Kidney epithelial cell (primary cell): ENCODE measurements around the gene MCTP1. TPM values are rescaled to one million over a fixed set of nuclear protein-coding genes. Genes with fewer than 3 reads are reported as not detected.

Source experiments
- DNase-seq: peaks from one replicate; pipeline ENCODE4 v3.0.0-alpha.2; 2010; ENCODE audit warnings: low read depth
- H3K27me3 ChIP-seq: 2 replicates; pipeline ENCODE4 v1.6.0; 2011; ENCODE audit warnings: low read length; ENCODE audit not compliant: control insufficient read depth, insufficient read depth
- H3K36me3 ChIP-seq: 2 replicates; pipeline ENCODE4 v1.5.1; 2011; ENCODE audit warnings: low read length; ENCODE audit not compliant: control insufficient read depth, insufficient read depth
- H3K4me3 ChIP-seq: 2 replicates; pipeline ENCODE4 v1.5.1; 2011; ENCODE audit warnings: low read depth, mild to moderate bottlenecking, control low read depth, low read length
- total RNA-seq: library from RNA; depleted of rRNA; stranded (reverse); fragments of >200 nt; gene quantifications from 2 replicates; pipeline ENCODE4 v1.2.3, GENCODE V29; 2015
- TF ChIP-seq, protein P1 (sequence below): IDR thresholded peaks from 2 replicates; pipeline ENCODE4 v1.5.1; 2011; ENCODE audit warnings: mild to moderate bottlenecking, moderate library complexity, low read length, control low read depth, inconsistent platforms; ENCODE audit not compliant: insufficient read depth, poor library complexity, severe bottlenecking

The MCTP1 gene
- total RNA-seq, 1 donor from 2014 or later: 12.9 TPM

DNA sequence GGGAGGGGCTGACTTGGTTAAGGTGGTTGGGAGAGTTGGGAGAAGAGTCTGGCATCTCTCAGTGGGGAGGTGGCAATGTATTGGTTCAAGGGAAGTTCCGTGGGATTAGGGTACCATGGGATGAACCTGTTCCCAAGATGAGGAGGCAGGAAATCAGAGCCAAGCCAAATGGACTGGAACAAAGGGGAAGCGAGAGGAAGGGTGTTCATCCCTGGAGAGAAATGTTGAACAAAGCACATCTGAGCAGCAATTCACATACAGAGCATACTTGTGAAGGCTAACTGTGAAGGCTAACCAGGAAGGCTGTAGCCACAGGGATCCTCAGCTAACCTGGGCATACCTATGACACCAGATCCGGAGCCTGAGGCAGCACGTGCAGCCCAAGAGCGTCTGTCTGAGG is 214.0 kb downstream of the MCTP1 start:
- H3K27me3 ChIP-seq: no peaks in the 10 kb centered on the region
- TF ChIP-seq, protein P1, sequence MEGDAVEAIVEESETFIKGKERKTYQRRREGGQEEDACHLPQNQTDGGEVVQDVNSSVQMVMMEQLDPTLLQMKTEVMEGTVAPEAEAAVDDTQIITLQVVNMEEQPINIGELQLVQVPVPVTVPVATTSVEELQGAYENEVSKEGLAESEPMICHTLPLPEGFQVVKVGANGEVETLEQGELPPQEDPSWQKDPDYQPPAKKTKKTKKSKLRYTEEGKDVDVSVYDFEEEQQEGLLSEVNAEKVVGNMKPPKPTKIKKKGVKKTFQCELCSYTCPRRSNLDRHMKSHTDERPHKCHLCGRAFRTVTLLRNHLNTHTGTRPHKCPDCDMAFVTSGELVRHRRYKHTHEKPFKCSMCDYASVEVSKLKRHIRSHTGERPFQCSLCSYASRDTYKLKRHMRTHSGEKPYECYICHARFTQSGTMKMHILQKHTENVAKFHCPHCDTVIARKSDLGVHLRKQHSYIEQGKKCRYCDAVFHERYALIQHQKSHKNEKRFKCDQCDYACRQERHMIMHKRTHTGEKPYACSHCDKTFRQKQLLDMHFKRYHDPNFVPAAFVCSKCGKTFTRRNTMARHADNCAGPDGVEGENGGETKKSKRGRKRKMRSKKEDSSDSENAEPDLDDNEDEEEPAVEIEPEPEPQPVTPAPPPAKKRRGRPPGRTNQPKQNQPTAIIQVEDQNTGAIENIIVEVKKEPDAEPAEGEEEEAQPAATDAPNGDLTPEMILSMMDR: no peak
- no peaks in the 10 kb centered on the region for H3K36me3 ChIP-seq
- H3K4me3 ChIP-seq: no peak overlapping the region
- no peak for DNase-seq

DNA sequence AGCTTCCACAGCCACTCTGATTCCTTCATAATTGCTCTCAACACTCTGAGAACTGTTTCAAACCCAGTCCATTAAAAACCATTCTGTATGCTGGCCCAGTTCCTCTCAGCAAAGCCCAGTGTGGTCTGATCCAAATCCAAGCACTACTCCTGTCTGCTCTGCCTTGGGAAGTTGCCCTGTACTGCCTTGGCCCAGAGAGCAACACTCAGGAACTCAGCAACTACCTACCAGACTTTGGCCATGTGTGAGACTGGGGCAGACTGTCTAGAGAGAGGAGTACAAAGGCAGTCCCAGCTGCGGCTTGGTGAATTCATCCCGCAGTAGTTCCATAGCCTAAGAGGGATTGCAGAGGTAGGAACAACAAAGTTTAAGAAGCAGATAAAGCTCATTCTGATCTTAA is 214.4 kb downstream of the MCTP1 start:
- TF ChIP-seq, protein P1: no peak
- Histone ChIP-seq H3K36me3 (no peaks in the 10 kb centered on the region), H3K4me3 (no peak overlapping the region), H3K27me3 (no peaks in the 10 kb centered on the region)
- DNase-seq: no peak

DNA sequence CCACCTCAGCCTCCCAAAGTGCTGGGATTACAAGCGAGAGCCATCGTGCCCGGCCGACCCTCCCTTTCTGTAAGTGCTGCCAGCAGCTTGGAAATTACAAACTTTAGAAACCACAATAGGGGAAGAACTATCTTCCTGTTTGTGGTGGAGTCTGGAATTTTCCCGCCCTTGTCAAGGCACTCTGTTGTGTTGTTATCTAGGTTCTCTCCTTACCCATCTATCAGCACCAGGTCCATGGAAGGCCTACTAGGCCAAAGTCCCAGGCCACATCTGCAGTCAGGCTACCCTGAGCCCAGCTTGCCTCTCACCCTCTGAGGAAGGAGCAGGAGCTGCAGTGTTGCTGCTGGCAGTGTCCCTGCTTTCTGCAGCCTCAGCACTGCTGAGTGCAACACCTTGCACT is 214.9 kb downstream of the MCTP1 start:
- DNase-seq: no peak
- no peaks in the 10 kb centered on the region for H3K27me3 ChIP-seq

DNA sequence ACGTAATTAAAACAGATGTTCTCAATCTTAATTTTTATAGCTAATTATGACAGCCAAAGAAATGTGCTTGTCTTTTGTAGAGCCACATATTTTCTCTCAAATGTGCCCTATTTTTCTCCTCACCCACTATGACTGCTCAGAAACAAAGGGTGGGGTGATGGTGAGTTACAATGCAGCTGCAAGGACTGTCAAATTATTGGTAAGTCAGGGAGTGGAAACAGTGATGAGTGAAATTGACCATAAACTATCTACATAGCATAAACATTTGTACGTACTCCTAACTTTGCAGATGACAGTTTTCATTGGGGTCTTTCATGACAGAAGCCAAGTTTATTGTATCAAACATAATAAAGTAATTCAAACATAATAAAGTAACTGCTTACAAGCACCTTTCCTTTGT is 215.9 kb downstream of the MCTP1 start:
- Histone ChIP-seq H3K4me3 (no peak overlapping the region), H3K27me3 (no peaks in the 10 kb centered on the region), H3K36me3 (no peaks in the 10 kb centered on the region)
- TF ChIP-seq, protein P1: no peak
- no peak for DNase-seq

More for the DNA sequence above, 214.9 kb downstream of the MCTP1 start:
- Histone ChIP-seq H3K4me3 (no peak overlapping the region), H3K36me3 (no peaks in the 10 kb centered on the region)
- TF ChIP-seq, protein P1: no peak

DNA sequence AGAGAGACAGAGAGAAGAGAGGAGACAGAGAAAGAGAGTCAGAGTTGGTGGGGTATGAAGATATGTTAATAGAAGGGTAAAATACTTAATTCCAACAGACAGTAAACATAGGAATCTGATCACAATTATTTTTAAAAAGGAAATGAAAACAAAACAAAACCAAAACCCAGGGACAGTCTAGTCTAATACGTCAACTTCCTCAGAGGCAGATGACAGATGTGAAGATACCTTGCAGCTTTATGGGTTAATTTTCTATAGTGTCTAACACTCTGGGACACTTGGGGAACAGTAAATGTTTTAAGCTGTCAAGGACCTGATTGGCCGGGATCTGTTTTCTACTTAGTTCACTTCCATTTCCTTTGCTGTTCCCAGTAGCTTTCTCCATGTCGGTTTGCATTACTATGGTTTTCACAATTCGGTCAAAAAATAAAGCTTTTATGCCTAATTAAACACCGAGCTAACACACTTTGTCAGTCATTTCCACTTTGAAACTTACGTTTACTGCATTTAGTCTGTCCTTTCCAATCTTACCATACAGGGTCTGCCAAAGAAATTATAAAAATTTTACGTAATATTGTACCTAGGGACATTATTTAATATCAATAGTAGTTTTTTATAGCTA is 216.5 kb downstream of the MCTP1 start:
- DNase-seq: no peak
- Histone ChIP-seq H3K27me3 (no peaks in the 10 kb centered on the region), H3K36me3 (no peaks in the 10 kb centered on the region), H3K4me3 (no peak overlapping the region)
- TF ChIP-seq, protein P1: no peak

DNA sequence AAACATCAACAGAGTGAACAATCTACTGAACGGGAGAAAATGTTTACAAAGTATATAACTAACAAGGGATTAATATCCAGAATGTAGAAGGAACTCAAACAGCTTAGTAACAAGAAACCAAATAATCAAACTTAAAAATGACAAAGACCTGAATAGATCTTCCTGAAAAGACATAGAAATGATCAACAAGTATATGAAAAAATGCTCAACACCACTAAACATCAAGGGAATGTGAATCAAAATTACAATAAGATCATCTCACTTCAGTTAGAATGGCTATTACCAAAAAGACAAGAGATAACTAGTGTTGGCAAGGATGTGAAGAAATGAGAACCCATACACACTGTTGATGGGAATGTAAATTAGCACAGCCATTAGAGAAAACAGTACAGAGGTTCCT is 218.8 kb downstream of the MCTP1 start:
- no peaks in the 10 kb centered on the region for H3K27me3 ChIP-seq
- TF ChIP-seq, protein P1: no peak
- no peak for DNase-seq
- H3K4me3 ChIP-seq: no peak overlapping the region
- H3K36me3 ChIP-seq: no peaks in the 10 kb centered on the region
